GM21576 (cell line): ENCODE measurements around the gene ZNF814.
A peak's percentile ranks its signal among the peaks of the same experiment; 100 is the strongest.
"Not testable (repeated sequence)": the region's sequence is repeated elsewhere in the genome, so short reads cannot be mapped to it uniquely, and the experiment has no call there.

Source experiments
- ATAC-seq: cut with Tn5 transposase; IDR thresholded peaks from one replicate; pipeline ENCODE4 v1.9.1; 2021; ENCODE audit warnings: mild to moderate bottlenecking, moderate library complexity; ENCODE audit not compliant: unreplicated experiment

Gene ZNF814

DNA sequence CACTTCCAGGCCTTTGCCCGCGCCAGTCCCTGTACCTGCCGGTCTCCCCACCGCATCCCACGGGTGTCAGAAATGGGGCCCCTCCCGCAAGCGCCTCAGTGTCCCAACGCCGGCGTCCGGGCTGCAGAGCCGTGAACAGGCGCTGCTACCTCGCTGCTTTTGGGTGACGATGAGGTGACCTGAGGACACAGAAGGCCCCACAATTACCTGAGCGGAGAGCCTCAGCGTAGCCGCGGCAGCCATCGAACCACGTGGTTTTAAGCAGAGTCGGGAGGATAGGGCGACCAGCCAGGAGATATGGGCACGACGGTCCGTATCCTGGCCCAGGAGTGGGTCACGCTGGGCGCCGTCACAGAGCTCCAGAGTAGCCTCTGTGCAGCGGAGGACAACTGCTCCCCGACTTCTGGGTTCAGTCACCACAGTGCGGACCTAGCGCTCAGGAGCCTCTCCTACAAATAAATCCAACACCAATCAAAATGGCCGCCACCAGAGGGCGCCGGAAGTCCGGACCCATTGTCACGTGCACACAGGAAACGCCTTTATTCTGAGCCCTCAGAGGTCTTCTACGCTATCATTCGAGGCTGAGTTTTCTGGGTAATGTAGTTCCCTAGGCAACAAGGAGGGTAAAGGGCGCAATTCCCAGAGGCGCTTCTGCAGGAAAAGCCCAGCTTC, at the start of gene ZNF814:
Gene ZNF814 (minus strand): TSS at position 478 of the 672 bp plus-strand sequence. CDS start 235 bp downstream, at position 243.
- ATAC-seq = peak; percentile 84

DNA sequence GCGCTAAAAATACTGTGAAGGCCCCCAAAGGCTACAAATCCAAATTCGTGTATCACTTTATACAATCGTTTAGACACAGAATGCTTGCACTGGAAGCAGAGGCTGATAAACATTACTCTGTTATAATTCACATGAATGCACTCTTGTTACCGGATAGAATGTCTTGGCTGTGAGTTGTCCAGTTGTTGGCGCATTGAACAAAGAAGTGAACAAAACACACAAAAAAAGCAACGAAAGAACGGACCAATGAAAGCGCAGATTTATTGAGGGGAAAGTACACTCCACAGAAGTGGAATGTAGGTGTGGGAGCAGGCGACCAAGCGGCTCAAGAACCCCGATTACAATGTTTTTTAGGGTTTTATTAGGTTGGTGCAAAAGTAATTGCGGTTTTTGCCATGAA, 46.9 kb upstream of the ZNF814 start:
- ATAC-seq = no peak

DNA sequence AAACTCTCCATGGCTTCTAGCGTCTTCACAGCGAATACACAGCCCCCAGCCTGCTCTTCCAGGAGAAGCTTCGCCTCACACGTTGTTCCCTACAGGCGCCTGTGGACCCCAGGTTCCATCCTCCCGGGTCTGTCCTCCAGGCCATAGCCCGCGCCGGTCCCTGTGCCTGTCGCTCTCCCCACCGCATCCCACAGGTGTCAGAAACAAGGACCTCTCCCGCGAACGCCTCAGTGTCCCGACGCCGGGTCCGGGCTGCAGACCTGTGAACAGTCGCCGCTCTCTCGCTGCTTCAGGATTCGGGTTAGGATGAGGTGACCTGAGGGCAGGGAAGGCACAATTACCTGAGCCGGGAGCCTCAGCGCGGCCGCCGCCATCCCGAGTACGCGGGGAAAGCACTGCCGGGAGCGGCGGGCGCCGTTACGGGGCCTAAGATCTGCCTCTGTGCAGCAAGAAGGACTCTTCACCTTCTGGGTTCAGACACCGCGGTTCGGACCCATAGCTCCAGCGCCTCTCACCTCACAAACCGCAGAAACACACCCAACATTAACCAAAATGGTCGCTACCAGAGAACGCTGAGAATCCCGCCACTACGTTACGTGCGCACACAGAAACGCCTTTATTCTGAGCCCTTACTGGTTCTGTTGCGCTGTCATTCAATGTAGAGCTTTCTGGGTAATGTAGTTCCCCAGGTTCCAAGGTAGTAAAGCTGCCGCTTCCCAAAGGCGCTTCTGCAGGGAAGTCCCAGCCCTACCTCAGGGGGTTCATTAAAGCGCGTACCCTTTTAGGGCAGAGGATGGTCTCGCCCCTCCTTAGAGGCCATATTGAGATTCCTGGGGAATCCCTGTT, 46.2 kb upstream of the ZNF814 start, which contains the start of gene ZNF418:
Gene ZNF418 (minus strand): TSS at position 583 of the 846 bp plus-strand sequence. CDS start 1,580 bp downstream, outside the sequence.
- peak; percentile 86 for ATAC-seq

DNA sequence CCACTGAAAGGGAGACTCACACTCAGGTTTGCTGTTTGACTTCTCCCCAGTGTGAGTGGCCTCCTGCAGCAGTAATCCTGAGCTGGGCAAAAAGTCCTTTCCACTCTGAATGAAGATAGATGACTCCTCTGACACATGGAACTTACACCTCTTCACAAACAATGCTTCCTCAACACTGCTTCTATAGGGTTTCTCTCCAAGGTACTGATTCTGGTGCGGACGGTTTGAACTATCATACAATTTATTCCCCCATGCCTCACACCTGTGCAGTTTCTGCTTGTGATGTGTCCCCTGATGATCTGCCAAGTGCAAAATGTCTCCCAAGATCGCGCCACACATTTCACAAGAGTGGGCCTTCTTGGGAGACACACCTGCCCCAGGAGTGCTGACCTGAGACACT, 38.8 kb upstream of the ZNF814 start:
- no peak for ATAC-seq

DNA sequence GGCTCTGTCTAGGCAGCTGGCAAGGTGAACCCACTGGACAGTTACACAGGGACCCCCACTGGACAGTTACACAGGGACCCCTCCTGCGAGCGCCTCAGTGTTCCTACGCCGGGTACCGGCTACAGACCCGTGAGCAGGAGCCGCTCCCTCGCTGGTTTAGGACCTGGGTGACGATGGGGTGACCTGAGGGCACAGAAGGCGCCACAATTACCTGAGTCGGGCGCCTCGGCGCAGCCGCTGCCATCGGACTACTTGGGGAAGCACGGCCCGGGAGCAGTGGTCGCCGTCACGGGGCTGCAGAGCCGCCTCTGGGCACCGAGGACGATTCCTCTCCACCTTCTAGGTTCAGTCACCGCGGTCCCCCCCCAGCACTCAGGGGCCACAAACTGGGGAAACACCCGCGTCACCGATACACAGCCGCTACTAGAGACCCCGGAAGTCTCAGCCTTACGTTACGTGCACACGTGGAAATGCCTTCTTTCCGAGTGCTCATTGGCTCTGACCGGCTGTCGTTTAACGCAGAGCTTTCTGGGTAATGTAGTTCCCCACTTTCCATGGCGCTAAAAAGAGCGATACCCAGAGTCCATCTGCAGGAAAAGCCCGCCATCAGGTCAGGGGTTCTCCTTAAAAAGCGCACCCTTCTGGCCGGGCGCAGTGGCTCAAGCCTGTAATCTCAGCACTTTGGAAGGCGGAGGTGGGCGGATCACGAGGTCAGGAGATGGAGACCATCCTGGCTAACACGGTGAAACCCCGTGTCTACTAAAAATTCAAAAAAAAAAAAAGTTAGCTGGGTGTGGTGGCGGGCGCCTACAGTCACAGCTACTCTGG, 27.5 kb upstream of the ZNF814 start, which contains the start of gene ZNF417:
Gene ZNF417 (minus strand): TSS at position 425 of the 828 bp plus-strand sequence. CDS start 181 bp downstream, at position 244.
- peak; percentile 93 for ATAC-seq

DNA sequence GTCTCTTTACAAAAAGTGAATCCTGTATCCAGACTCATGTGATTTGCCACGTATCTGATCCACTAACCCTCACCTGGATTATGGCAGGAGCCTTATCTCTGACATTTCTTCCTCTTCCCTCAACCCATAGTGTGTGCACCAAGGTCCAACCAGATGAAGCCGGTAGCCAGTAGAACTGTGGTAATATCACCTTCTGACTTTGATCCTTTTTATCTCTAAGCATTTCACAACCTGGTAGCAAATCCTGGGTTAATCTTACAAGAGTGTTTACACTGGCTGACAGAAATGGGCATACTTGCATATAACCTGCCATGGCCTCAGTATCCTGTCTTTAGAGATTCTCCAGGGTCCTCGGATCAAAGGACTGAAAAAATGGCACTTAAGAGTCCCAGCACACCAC, 25.7 kb upstream of the ZNF814 start:
- no peak for ATAC-seq

DNA sequence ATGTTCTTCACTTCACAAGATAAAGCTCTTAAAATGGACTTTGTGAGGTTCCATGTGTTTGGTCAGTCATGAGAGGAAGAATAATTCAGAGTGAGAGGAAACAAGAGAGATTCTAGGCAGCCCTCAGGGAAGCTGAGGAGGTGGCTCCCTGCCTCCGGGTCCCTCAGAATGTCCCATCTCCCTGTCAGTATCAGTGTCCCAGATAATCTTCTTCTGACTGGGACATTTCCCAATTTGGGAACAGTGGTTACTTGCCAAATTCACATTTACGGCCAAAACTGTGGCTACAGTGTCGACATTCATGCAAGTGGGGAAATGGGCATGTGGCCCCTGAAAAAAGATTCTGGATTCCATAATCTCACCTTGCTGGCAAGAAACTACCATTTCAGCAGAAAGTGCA, 18.6 kb upstream of the ZNF814 start:
- ATAC-seq = no peak

DNA sequence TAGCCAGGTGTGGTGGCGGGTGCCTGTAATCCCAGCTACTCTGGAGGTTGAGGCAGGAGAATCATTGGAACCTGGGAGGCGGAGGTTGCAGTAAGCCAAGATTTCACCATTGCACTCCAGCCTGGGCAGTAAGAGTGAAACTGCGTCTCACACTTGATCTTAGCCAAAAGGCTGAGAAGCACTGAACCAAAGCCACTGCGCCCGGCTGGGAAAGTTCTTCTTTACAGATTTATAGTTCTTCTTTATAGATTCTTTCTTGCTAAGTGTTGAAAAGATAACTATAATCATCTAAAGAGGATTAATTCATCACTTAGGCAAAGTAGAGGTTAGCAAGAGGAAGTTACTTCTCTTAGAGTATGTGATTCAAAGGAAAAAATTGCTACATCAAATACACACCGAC, 16.4 kb upstream of the ZNF814 start:
- no peak for ATAC-seq

DNA sequence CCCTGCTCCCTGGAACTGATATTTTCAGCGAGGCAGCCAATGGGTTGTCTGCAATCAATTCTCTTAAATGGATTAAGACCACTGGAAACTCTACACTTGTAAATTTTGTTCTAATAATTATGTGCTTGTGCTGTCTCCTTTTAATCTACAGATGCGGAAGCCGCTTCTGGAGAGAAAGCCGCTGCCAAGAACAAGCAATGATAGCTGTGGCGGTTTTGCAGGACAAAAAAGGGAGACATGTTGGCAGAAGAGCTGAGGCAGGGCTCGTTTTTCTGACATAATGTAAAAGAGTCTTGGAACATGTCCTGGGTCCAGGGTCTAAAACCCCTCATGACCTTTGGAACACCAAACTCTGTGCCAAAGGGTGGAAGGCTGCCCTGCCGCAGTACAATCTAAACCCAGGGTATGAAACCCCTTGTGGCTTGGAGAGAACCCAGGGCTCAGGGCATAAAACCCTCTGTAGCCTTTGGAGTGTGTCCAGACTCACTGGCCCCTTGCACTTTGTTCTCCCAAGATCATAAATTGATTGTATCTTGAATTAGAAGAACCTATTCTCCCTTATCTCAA, 14.9 kb upstream of the ZNF814 start:
- ATAC-seq = no peak

DNA sequence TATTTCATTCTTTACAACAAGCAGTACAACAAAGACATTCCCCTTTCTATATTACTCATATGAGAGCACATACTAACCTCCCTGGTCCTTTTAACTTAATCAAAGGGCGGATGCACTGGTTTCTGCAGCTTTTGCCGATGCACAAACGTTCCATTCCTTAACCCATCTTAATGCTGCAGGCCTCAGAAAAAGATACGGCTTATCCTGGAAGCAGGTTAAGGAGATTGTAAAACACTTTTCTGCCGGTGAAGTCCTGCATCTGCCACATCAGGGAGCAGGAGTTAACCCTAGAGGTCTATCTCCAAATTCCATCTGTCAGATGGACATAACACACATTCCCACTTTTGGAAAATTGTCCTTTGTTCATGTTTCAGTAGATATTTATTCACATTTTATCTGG, 11.5 kb upstream of the ZNF814 start:
- ATAC-seq = no peak

DNA sequence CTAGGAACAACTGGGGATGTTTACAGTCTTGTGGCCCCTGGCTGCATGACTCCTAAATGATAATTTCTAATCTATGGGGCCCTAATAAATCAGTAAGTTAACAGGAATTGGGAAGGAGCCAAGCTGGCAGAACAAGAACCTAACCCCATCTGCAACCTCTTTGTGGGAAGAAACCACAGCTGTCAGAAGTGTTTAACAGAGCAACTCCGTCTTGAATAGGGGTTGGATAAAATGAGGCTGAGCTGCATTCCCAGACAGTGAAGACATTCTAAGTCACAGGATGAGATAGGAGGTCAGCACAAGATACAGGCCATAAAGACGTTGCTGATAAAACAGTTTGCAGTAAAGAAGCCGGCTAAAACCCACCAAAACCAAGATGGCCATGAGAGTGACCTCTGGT, 1.9 kb upstream of the ZNF814 start:
- ATAC-seq = not testable (repeated sequence)

DNA sequence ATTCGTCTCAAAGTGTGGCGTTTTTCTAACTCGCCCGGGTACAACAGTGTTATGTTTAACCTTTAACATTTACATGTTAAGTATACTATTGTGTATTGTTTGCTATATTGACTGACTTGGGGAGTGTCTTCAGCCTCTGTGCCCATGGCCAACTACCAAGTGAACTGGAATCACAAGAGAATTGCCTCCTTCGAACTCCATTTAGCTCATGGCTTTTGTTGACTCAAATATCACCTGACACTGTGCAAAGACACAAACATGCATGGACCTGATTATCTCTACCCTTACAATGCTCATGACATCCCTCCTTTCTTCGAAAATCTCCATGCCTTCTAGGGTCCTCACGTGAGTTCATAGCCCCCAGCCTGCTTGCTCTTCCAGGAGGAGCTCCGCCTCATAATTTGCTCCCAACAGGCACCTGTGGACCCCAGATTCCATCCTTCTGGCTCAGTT, 704 bp downstream of the ZNF814 start:
- ATAC-seq = no peak

DNA sequence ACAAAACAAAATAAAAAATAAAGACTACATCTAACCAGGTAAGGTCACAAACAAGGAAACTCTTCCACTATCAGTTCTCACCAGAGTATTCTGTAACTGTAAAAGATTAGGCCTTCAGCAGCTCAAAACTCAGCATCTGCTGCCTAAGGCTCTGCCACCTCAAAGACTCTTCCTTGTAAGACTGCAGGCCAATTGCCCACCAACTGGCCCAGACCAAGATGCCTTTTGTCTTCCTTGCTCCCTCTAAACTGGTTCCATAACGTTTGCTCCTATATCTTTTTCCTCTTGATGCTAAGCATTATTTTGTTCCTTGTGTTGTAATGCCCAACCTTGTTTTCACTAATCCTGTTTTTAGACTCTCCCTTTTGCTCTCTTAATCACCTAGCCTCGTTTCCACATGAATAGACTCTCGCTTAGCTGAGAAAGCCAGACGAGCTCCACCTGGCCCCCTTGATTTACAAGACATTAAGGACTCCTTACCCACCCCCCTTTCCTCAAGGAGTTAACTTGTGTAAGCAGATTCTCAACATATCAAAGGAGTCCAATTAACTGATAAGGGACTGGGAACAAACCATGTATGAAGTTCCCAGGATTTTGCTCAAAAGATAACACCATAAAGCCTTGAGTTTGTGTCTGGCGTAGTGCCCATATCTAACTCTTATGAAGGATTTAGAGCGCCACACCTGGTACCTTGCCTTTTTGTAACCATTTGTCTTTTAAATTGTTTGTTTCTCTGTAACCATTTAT, 1.5 kb downstream of the ZNF814 start:
- no peak for ATAC-seq

DNA sequence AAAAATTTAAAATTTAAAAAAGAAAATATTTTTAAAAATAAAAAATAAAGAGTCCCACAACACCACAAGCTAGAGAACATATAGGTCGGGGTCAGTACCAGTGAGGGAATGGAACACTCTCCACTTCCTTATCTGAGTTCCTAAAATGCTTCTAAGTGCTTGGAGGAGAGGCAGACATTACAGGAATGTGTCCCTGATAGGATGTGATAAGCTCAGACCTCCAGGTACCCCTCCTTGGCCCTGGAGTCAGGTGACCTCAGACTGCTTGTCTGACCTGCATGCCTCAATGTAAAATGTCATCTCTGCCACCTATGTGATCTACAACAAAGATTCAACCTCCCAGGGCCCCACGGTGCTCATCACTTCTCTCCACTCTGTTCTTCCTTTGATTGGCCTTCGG, 2.8 kb downstream of the ZNF814 start:
- ATAC-seq = no peak

DNA sequence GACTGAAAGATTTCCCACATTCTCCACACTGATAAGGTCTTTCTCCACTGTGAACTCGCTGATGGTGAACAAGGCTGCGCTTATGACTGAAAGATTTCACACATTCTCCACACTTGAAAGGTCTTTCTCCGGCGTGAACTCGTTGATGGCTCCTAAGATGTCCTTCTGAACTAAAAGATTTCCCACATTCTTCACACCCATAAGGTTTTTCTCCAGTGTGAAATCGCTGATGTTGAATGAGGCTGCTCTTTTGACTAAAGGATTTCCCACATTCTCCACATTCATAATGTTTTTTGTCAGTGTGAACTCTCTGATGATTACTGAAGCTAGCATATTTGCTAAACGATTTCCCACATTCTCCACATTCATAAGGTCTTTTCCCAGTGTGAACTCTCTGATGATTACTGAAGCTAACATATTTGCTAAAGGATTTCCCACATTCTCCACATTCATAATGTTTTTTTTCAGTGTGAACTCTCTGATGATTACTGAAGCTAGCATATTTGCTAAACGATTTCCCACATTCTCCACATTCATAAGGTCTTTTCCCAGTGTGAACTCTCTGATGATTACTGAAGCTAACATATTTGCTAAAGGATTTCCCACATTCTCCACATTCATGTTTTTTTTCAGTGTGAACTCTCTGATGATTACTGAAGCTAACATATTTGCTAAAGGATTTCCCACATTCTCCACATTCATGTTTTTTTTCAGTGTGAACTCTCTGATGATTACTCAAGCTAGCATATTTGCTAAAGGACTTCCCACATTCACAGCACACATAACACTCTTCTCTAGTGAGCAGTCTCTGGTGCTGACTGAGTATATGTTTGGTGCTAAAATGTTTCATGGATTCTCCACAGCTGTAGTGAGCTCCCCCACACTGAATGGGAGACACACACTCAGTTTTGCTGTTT, 14.7 kb downstream of the ZNF814 start:
- not testable (repeated sequence) for ATAC-seq

DNA sequence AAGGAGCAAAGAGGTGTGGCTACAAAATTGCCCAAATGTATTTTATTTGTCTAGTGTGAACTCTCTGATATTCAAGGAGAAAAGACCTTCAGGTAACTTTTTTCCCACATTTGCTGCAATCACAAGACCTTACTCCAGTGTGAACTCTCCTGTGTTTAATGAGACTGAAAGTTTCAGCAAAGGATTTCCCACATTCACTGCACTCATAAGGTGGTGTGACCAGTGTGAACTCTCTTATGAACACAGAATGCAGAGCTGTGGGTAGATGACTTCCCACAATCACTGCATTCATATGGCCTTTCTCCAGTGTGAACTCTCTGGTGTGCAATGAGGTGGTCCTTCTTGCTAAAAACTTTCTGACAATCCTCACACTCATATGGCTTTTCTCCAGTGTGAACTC, 16.4 kb downstream of the ZNF814 start:
- no peak for ATAC-seq

DNA sequence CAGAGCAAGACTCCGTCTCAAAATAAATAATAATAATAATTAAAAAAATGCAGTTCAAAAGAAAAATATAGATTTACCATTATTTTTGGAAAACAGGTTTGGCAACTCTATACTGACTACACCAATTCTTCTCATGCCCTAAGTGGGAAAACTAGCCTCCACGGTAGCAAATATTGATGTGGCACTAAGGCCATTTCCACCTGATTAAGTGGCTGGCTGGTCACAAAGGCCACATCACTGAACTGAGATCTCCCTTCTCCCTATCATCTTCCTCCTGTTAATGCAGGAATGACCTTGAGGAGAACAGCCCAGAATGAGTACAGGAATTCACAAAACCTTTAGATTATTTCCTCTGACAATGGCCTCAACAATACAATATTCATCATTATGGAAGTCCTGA, 18.6 kb downstream of the ZNF814 start:
- ATAC-seq = no peak

DNA sequence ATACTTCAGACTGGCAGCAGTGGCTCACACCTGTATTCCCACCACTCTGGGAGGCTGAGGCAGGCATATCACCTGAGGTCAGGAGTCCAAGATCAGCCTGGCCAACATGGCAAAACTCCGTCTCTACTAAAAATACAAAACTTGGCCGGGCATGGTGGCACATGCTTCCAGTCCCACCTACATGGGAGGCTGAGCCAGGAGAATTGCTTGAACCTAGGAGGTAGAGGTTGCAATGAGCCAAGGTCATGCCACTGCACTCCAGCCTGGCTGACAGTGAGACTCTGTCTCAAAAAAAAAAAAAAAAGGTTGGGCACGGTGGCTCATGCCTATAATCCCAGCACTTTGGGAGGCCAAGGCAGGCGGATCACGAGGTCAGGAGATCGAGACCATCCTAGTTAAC, 19.2 kb downstream of the ZNF814 start:
- ATAC-seq = not testable (repeated sequence)
